CD14-positive monocyte (primary cell): ENCODE results near the gene KIRREL3. TPM values are rescaled to one million over a fixed set of nuclear protein-coding genes. Genes with fewer than 3 reads are reported as not detected.

Experiments
- DNase-seq, 3 donors: peaks; one replicate each; pipeline ENCODE4 v3.0.0-alpha.2; 2011 to 2022
- H2AFZ ChIP-seq: 2 replicates; pipeline ENCODE4 v1.6.0; 2012; ENCODE audit warnings: mild to moderate bottlenecking, low read depth, low read length, inconsistent platforms; ENCODE audit not compliant: insufficient read depth, poor library complexity, severe bottlenecking
- H3K27ac ChIP-seq, 2 donors: 1 replicate in 1 of 2; 2 replicates in 1 of 2; pipeline ENCODE4 v1.5.1; 2012 to 2013; ENCODE audit warnings: low read length in 2 of 2, control low read depth in 1 of 2, inconsistent platforms in 1 of 2, low read depth in 1 of 2, mild to moderate bottlenecking in 1 of 2
- H3K27me3 ChIP-seq, 2 donors: one replicate each; pipeline versions ENCODE4 v1.6.0 to v1.6.1; 2011 to 2013; ENCODE audit warnings: low read length in 2 of 2; ENCODE audit not compliant: control insufficient read depth in 2 of 2, insufficient read depth in 2 of 2
- H3K36me3 ChIP-seq, 2 donors: replicated peaks in 1 of 2; 1 replicate in 1 of 2; 2 replicates in 1 of 2; pipeline versions ENCODE4 v1.5.1 to v1.6.1; 2012 to 2013; ENCODE audit warnings: low read length in 2 of 2, control low read depth in 1 of 2, inconsistent platforms in 1 of 2, mild to moderate bottlenecking in 1 of 2; ENCODE audit not compliant: insufficient read depth in 2 of 2, control insufficient read depth in 1 of 2
- H3K4me1 ChIP-seq, 2 donors: 1 replicate in 1 of 2; 2 replicates in 1 of 2; pipeline versions ENCODE4 v1.5.1 to v1.6.1; 2012 to 2013; ENCODE audit warnings: low read length in 2 of 2, control low read depth in 1 of 2, inconsistent platforms in 1 of 2, mild to moderate bottlenecking in 1 of 2, moderate library complexity in 1 of 2; ENCODE audit not compliant: insufficient read depth in 2 of 2, control insufficient read depth in 1 of 2
- H3K4me2 ChIP-seq: replicated peaks from 2 replicates; pipeline ENCODE3; 2012; ENCODE audit warnings: low read length, moderate library complexity, mild to moderate bottlenecking; ENCODE audit not compliant: poor library complexity, severe bottlenecking; ENCODE audit errors: extremely low read depth
- H3K4me3 ChIP-seq, 3 experiments: fragments of 200-600 bp in 1 of 3; sonication (generic) in 1 of 3; replicated peaks in 1 of 3; 1 replicate in 2 of 3; 2 replicates in 1 of 3; pipeline ENCODE4 v1.5.1; 2011 to 2013; ENCODE audit warnings: low read length in 3 of 3, mild to moderate bottlenecking in 3 of 3, control low read depth in 2 of 3, low read depth in 2 of 3, inconsistent platforms in 1 of 3, moderate library complexity in 1 of 3
- H3K79me2 ChIP-seq: 2 replicates; pipeline ENCODE4 v1.6.0; 2012; ENCODE audit warnings: mild to moderate bottlenecking, control low read depth, inconsistent platforms, low read length, moderate library complexity; ENCODE audit not compliant: insufficient read depth
- H3K9ac ChIP-seq: 2 replicates; pipeline ENCODE4 v1.6.0; 2017; ENCODE audit warnings: low read length, mild to moderate bottlenecking; ENCODE audit not compliant: insufficient read depth, poor library complexity, severe bottlenecking
- H3K9me3 ChIP-seq, 2 donors: replicated peaks in 1 of 2; 1 replicate in 1 of 2; 2 replicates in 1 of 2; pipeline versions ENCODE4 v1.5.1 to v1.6.1; 2012 to 2013; ENCODE audit warnings: low read length in 2 of 2, control low read depth in 1 of 2; ENCODE audit not compliant: control insufficient read depth in 1 of 2, insufficient read depth in 1 of 2
- H4K20me1 ChIP-seq: 2 replicates; pipeline ENCODE4 v1.6.0; 2012; ENCODE audit warnings: mild to moderate bottlenecking, low read length, control low read depth, moderate library complexity; ENCODE audit not compliant: insufficient read depth
- H3K27ac Mint-ChIP-seq, 7 donors: one replicate each; pipeline ENCODE4 v1.8.0; 2020; ENCODE audit warnings: mild to moderate bottlenecking in 7 of 7, mixed read lengths in 7 of 7, moderate library complexity in 6 of 7, inconsistent platforms in 2 of 7
- H3K27me3 Mint-ChIP-seq, 3 donors: one replicate each; pipeline ENCODE4 v1.8.0; 2021 to 2022; ENCODE audit warnings: low read depth in 3 of 3, mild to moderate bottlenecking in 3 of 3, mixed read lengths in 3 of 3, moderate library complexity in 3 of 3, inconsistent platforms in 1 of 3
- H3K36me3 Mint-ChIP-seq, 2 donors: one replicate each; pipeline ENCODE4 v1.8.0; 2020; ENCODE audit warnings: mixed read lengths in 2 of 2, inconsistent platforms in 1 of 2, mild to moderate bottlenecking in 1 of 2
- H3K4me1 Mint-ChIP-seq: one replicate; pipeline ENCODE4 v1.8.0; 2020; ENCODE audit warnings: mild to moderate bottlenecking, mixed read lengths
- H3K4me3 Mint-ChIP-seq, 2 donors: one replicate each; pipeline ENCODE4 v1.8.0; 2020; ENCODE audit warnings: mild to moderate bottlenecking in 2 of 2, mixed read lengths in 2 of 2, moderate library complexity in 1 of 2
- H3K9me3 Mint-ChIP-seq, 7 donors: one replicate each; pipeline ENCODE4 v1.8.0; 2020 to 2022; ENCODE audit warnings: mixed read lengths in 7 of 7, mild to moderate bottlenecking in 6 of 7, moderate library complexity in 6 of 7, inconsistent platforms in 2 of 7
- CTCF ChIP-seq: fragments of 200-600 bp; IDR thresholded peaks from one replicate; pipeline ENCODE4 v1.8.0; 2022; ENCODE audit warnings: antibody characterized with exemption, mild to moderate bottlenecking
- WGBS: methylation state at CpG from one replicate; pipeline ENCODE4 v1.1.5; 2013; ENCODE audit warnings: missing lambda C conversion rate; ENCODE audit not compliant: insufficient coverage; 5-methylcytosine and 5-hydroxymethylcytosine counted together
- intact Hi-C, 2 donors: fragments of 100-400 bp; cut with micrococcal nuclease; formaldehyde crosslinking; loops; one replicate each; pipeline versions ENCODE4 v1.15.0 to v1.15.1; 2023
- polyA plus RNA-seq, 3 donors: library from polyadenylated mRNA; depleted of rRNA in 1 of 3; unstranded in 2 of 3; stranded (reverse) in 1 of 3; fragments of 300-500 nt in 2 of 3; fragments of >200 nt in 1 of 3; fragmentation: Illumina TruSeq in 2 of 3; gene quantifications; 1 replicate in 2 of 3; 2 replicates in 1 of 3; pipeline ENCODE4 v1.2.3, GENCODE V29; 2012 to 2021

KIRREL3 gene
- polyA plus RNA-seq, 3 donors = not detected

DNA sequence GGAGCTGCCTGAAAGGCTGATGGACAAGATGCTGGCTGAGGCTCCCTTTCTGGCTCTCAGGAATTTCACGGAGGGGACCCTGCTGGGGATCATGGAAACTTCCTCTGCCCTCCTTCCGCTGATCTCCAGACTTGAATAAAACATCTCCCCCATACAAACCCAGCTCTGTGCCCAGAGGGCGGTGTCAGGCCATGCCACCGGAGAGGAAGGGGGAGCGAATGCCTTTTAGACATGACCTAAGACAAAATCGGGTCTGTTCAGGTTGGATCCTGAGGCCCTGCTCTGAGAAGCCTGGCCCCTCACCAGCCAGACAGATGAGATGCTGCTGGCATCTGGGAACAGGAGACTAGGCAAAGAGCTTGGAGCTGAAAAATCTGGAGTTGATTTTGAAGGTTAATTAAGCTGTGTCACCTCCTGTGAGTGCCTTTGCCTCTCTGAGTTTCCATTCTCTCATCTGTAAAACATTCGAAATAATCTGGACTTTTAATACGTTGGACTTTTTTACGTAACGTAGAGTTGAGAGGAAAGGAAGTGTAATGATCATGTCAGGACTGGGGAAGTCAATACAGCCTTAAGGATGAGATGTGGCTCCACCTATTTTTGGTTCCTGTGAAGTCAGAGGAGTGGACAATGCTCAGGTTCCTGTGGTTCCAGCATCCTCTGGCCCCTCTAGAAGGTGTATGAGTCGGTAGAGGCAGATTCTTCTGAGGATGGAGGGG is 481.4 kb downstream of the KIRREL3 start:
- Histone ChIP-seq H3K9me3 (no peaks in the 10 kb centered on the region), H3K4me1 (no peaks in the 10 kb centered on the region), H4K20me1 (no peaks in the 10 kb centered on the region), H3K79me2 (no peaks in the 10 kb centered on the region), H3K4me2 (no peak overlapping the region), H3K27me3 (no peaks in the 10 kb centered on the region), H2AFZ (no peak overlapping the region), H3K36me3 (no peaks in the 10 kb centered on the region), H3K9ac (no peak overlapping the region), H3K27ac (no peak overlapping the region), H3K4me3 (no peak overlapping the region)
- no peak for TF ChIP-seq CTCF
- no peaks in the 10 kb centered on the region for H3K36me3 Mint-ChIP-seq
- H3K27me3 Mint-ChIP-seq = peaks cover 3 to 8% (median 5%) of the 10 kb centered on the region in 3 donors
- WGBS = 88% methylated on average over 9 of the region's 11 CpGs
- intact Hi-C loops = no loop called here
- no peak for DNase-seq
- H3K4me1 Mint-ChIP-seq = no peaks in the 10 kb centered on the region
- H3K9me3 Mint-ChIP-seq = peaks cover 0 to 2% (median 0%) of the 10 kb centered on the region in 7 donors
- H3K4me3 Mint-ChIP-seq = no peak overlapping the region
- no peak overlapping the region for H3K27ac Mint-ChIP-seq

DNA sequence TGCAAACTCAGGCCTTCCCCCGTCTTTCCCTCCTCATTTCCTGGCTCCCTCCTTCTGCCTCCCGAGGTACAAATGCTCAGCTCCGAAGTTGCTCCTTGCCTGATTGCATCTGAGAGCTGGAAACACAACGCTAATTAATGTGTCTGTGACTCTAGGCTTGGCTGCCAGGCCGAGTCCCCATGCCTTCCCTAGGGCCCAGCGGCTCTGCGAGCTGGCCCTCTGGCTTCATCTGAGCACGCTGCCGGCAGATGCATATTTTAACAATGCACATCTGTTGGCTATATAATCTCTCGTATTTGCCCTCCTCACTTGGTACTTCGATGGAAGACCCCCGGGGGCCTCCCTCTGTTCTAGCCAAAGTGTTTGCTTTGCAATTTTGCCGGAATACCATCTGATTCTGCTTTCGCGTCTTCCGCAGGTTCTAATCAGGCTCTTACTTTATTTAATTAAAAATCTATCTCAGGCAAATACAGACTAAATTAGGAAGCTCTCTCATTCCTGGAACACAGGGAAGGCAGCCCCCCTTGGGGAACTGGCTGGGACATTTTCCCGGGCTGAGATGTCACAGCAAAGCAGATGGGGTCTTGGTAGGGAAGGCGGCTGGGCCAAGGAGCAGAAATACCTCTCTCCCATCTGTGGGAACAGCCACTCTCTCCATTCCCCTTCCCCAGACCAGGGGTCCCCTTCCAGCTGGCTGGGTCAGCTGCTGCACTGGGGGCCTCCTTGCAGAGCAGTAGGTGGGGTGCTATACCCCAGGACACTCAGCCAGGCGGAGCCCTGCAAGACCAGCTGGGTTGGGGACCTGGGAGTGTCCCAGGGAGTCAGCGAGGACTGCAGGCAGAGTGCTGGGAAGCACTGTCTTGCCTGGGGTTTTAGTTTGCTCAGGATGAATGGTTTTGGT is 482.2 kb downstream of the KIRREL3 start:
- Histone ChIP-seq H3K27ac (no peak overlapping the region), H3K4me1 (no peaks in the 10 kb centered on the region), H3K27me3 (no peaks in the 10 kb centered on the region), H4K20me1 (no peaks in the 10 kb centered on the region), H3K9me3 (no peaks in the 10 kb centered on the region), H3K4me3 (no peak overlapping the region), H3K4me2 (no peak overlapping the region), H3K79me2 (no peaks in the 10 kb centered on the region), H3K9ac (no peak overlapping the region), H3K36me3 (no peaks in the 10 kb centered on the region), H2AFZ (no peak overlapping the region)
- Mint-ChIP-seq H3K36me3 (no peaks in the 10 kb centered on the region), H3K27ac (no peak overlapping the region), H3K9me3 (peaks cover 0 to 2% (median 0%) of the 10 kb centered on the region in 7 donors), H3K4me3 (no peak overlapping the region), H3K27me3 (peaks cover 3 to 8% (median 5%) of the 10 kb centered on the region in 3 donors), H3K4me1 (no peaks in the 10 kb centered on the region)
- DNase-seq = no peak
- TF ChIP-seq CTCF = no peak
- intact Hi-C loops = no loop called here
- 94% methylated on average over 18 of the region's 20 CpGs for WGBS
